ENCODE measurements around the gene RBM39. TPM values are rescaled to one million over a fixed set of nuclear protein-coding genes. Genes with fewer than 3 reads are reported as not detected.
"Not testable (repeated sequence)": the region's sequence is repeated elsewhere in the genome, so short reads cannot be mapped to it uniquely, and the experiment has no call there.

Gene RBM39
- total RNA-seq, 2 donors from 2014 or later: 143 to 172 TPM

GRCh38 chr20:35716330-35716729 is 25.7 kb downstream of the RBM39 start:
- no peak for ATAC-seq
- intact Hi-C loops (cut with DNase I): no loop called here
- no peak for DNase-seq

- no peak for ATAC-seq
- DNase-seq: no peak
- intact Hi-C loops (cut with DNase I): no loop called here
These were observed 26.4 kb downstream of the RBM39 start for GRCh38 chr20:35715652-35716051.

GRCh38 chr20:35714127-35714526 is 27.9 kb downstream of the RBM39 start:
- ATAC-seq (no peak), DNase-seq (no peak)
- intact Hi-C loops (cut with DNase I): no loop called here

GRCh38 chr20:35713120-35713519 is 28.9 kb downstream of the RBM39 start:
- intact Hi-C loops (cut with DNase I); ATAC-seq; DNase-seq: not testable (repeated sequence)

- ATAC-seq: no peak
- intact Hi-C loops (cut with DNase I): no loop called here
- DNase-seq: no peak
These were observed 30.4 kb downstream of the RBM39 start for GRCh38 chr20:35711588-35712209.

- ATAC-seq: no peak
- intact Hi-C loops (cut with DNase I): no loop called here
- DNase-seq: no peak
These were observed 31.0 kb downstream of the RBM39 start for GRCh38 chr20:35710884-35711587.

- intact Hi-C loops (cut with DNase I): no loop called here
- no peak for DNase-seq
- ATAC-seq: no peak
These were observed 32.0 kb downstream of the RBM39 start for GRCh38 chr20:35710039-35710438.

GRCh38 chr20:35709259-35709658 is 32.8 kb downstream of the RBM39 start:
- ATAC-seq (no peak), DNase-seq (no peak)
- intact Hi-C loops (cut with DNase I): loop anchor here (10.0 kb wide), 1 partner anchor 176 kb away; no protein-coding TSS in a partner anchor

- DNase-seq (no peak), ATAC-seq (no peak)
- intact Hi-C loops (cut with DNase I): loop anchor here (10.0 kb wide), 1 partner anchor 176 kb away; no protein-coding TSS in a partner anchor
These were observed 33.6 kb downstream of the RBM39 start for GRCh38 chr20:35708502-35708901.

- ATAC-seq, DNase-seq: not testable (repeated sequence)
- intact Hi-C loops (cut with DNase I): loop anchor here (10.0 kb wide), 1 partner anchor 178 kb away; no protein-coding TSS in a partner anchor
These were observed 35.2 kb downstream of the RBM39 start for GRCh38 chr20:35706591-35707529.

- not testable (repeated sequence) for DNase-seq, ATAC-seq
- intact Hi-C loops (cut with DNase I): loop anchor here (10.0 kb wide), 1 partner anchor 179 kb away; no protein-coding TSS in a partner anchor
These were observed 36.2 kb downstream of the RBM39 start for GRCh38 chr20:35705894-35706293.

- intact Hi-C loops (cut with DNase I): loop anchor here (5.0 to 10.0 kb wide), 2 partner anchors 33 to 180 kb away; no protein-coding TSS in a partner anchor
These were observed 37.4 kb downstream of the RBM39 start for GRCh38 chr20:35704514-35705261.

GRCh38 chr20:35702824-35703695 is 39.0 kb downstream of the RBM39 start:
- no peak for ATAC-seq
- intact Hi-C loops (cut with DNase I): loop anchor here (5.0 to 10.0 kb wide), 2 partner anchors 34 to 182 kb away; no protein-coding TSS in a partner anchor
- DNase-seq: no peak

More at GRCh38 chr20:35704514-35705261, 37.4 kb downstream of the RBM39 start:
- ATAC-seq (no peak), DNase-seq (no peak)

- intact Hi-C loops (cut with DNase I): loop anchor here (5.0 to 10.0 kb wide), 2 partner anchors 35 to 183 kb away; no protein-coding TSS in a partner anchor
- no peak for DNase-seq
- ATAC-seq: no peak
These were observed 39.8 kb downstream of the RBM39 start for GRCh38 chr20:35702051-35702823.

GRCh38 chr20:35700625-35701148 is 41.4 kb downstream of the RBM39 start:
- intact Hi-C loops (cut with DNase I): loop anchor here (5.0 to 10.0 kb wide), 2 partner anchors 37 to 184 kb away; no protein-coding TSS in a partner anchor
- DNase-seq (no peak), ATAC-seq (no peak)

- no peak for ATAC-seq
- intact Hi-C loops (cut with DNase I): loop anchor here (5.0 to 10.0 kb wide), 2 partner anchors 37 to 185 kb away; no protein-coding TSS in a partner anchor
- DNase-seq: no peak
These were observed 42.0 kb downstream of the RBM39 start for GRCh38 chr20:35699957-35700624.

Measured in left cardiac atrium (tissue), 4 donors.